CD4-positive, alpha-beta T cell treated with Interferon alpha-2 for 1 hour (primary cell): ENCODE measurements around the gene PASD1.
"Not testable (repeated sequence)": the region's sequence is repeated elsewhere in the genome, so short reads cannot be mapped to it uniquely, and the experiment has no call there.

Experiments used
- DNase-seq, 2 donors: peaks; one replicate each; pipeline ENCODE4 v3.0.0-alpha.2; 2020 to 2022

The PASD1 gene

GRCh38 chrX:151631822-151632221 is 68.3 kb downstream of the PASD1 start:
- no peak for DNase-seq

GRCh38 chrX:151633157-151633556 is 69.7 kb downstream of the PASD1 start:
- DNase-seq: no peak

DNA sequence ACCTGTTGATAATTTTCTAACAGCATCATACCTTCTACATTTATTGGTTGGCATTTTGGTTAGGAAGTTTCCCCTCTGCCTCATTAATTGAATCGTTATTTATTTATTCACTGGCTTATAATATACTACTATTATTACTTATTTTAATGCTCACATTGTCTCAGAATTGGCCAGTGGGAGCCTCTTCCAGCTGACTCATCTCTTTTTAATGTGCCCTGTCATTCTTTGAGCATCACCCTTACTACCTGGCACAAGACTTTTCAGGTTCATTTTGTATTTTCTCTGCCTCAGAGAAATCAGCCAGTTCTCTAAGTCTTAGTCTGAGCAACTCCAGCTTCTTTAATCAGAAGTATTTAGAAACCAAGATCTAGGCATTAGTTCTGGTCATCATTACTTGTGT is 71.5 kb downstream of the PASD1 start:
- DNase-seq: no peak

- no peak for DNase-seq
These were observed 78.1 kb downstream of the PASD1 start for GRCh38 chrX:151641564-151641963.

- DNase-seq: no peak
These were observed 111.8 kb downstream of the PASD1 start for GRCh38 chrX:151675121-151675746.

GRCh38 chrX:151676196-151676595 is 112.7 kb downstream of the PASD1 start:
- no peak for DNase-seq

DNA sequence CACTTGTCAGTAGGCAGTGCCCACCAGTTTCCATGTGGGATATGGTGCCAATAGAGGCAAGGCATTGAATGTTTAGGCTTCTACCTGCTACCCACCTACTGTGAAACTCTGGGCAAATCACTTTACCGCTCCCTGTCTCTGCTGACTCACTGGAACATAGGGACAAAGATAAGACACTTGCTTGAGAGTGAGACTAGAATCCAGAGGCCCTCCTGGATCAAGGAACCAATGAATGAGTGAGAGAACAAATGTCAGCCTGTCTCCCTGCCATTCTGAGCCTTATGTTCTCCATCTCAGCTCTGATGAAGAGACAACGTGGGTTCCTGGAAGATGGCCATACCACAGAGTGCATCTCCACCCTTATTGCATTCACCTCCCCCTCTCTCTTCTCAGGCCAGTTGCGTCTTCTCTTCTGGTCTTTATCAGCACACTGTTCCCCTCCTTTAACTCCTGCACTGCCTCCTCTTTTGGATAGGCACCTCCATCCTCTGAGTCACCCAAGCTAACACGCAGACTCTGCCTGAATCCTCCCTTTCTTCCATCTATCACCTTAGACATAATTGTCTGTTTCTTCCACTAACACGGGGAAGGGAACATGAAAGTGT is 116.4 kb downstream of the PASD1 start:
- DNase-seq: no peak

- peak; percentile 20 to 45 for DNase-seq
These were observed 117.3 kb downstream of the PASD1 start for GRCh38 chrX:151680805-151681204.

DNA sequence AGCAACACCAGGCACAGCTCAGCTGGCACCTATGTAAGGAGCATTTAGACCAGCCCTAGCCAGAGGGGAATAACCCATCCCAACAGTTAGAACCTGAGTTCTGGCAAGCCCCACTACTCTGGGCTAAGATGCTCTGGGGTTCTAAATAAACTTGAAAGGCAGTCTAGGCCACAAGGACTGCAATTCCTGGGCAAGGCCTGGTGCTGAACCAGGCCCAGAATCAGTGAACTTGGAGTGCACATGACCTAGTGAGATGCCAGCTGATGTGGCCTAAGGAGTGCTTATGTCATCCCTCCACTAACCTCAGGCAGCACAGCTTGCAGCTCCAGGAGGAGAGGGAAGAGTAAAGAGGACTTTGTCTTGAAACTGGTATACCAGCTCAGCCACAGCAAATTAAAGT is 124.2 kb downstream of the PASD1 start:
- DNase-seq: no peak

DNA sequence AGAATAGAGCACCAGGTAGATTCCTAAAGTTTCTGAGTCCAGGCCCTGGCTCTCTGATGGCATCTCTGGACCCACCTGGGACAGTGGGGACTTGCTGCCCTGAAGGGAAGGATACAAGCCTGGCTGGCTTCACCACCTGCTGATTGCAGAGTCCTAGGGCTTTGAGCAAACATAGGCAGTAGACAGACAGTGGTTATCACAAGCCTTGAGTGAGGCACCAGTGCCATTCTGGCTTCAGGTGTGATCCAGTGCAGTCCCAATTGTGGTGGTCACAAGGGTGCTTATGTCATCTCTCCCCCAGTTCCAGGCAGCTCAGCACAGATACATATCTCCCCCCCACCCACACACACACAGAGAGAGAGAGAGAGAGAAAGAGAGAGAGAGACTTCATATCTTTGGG is 125.2 kb downstream of the PASD1 start:
- no peak for DNase-seq

DNA sequence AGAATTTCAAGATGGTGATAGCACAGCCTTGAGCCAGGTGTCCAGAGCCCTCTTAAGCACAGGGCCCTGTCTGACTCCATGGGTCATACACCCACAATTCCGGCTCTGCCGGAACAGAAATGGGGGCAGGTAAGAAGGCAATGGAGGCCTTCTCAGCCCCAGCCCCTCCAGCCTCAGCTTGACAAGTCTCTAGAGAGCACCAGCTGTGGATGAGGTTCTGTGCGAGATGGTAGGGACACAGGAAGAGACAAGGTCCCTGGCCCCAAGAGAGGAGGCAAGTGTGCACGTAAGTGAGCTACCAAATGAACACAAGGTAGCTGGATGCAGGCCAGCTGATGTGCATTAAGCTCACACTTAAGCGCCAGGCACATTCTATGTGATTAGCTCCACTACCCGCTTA is 129.3 kb downstream of the PASD1 start:
- DNase-seq: no peak

DNA sequence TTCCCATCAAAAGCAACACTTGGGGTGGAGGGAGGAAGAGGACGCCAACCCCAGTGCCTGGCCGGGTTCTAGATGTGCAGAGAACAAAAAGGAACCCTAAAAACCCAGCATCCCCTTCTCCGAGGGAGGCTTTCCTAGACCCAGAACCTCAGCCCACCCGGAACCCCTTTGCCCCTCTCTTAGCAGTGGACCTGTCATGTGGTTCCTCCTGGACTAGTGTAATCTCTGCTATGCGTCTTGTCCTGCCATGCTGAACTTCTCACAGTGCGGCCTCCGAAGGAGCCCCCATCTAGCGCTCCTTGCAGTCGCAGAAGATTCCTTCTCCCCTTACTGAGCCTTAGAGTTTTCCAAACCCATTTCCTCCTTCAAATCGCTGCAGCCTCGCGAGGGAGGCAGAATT is 130.6 kb downstream of the PASD1 start:
- no peak for DNase-seq

DNA sequence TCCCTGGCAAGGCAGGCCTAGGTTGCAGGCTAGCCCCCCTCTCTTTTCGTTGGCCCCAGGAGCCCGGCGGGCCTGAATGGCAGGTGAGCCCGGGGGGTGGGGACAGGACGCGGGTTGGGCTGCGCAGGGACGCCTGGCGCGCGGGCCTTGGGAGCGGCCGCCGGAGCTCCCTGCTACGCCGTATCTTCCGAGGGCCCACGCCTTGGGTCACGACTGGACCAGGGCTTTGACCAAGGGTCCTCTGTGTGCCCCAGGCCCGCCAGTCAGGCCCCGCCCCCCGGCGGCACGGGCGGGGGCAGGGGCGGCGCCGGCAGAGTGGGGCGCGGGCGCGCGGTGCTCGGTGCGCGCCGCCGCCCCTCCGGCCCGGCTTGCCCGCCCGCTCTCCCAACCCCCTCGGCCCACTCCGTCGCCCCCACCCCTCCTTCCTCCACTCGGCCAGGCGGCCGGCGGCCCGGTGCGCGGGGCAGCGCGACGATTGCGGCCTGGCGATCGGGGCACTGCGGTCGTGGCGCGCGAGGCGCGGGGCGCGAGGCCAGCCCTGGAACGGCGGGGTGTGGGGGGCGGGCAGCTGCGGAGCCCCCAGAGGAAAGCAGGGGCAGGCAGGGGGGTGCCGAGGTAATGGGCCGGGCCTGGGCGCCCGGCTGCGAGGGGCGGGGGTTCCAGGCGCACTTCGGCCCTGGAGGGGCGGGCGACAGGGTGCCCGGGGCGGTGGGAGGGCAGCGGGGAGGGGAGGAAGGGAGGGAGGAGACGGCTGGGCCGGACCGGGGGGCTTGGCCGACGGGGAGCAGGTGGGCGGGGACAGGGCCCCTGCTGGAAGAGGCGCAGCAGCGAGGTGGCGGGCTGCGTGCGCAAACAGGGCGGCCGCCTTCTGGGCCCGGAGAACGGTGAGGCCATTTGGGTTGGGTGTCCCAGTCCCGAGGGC is 131.4 kb downstream of the PASD1 start, which contains the start of gene PRRG3:
TSS of gene PRRG3 (plus strand) at position 798 of the 922 bp plus-strand sequence. CDS start 3,357 bp downstream, outside the sequence.
- DNase-seq: no peak

DNA sequence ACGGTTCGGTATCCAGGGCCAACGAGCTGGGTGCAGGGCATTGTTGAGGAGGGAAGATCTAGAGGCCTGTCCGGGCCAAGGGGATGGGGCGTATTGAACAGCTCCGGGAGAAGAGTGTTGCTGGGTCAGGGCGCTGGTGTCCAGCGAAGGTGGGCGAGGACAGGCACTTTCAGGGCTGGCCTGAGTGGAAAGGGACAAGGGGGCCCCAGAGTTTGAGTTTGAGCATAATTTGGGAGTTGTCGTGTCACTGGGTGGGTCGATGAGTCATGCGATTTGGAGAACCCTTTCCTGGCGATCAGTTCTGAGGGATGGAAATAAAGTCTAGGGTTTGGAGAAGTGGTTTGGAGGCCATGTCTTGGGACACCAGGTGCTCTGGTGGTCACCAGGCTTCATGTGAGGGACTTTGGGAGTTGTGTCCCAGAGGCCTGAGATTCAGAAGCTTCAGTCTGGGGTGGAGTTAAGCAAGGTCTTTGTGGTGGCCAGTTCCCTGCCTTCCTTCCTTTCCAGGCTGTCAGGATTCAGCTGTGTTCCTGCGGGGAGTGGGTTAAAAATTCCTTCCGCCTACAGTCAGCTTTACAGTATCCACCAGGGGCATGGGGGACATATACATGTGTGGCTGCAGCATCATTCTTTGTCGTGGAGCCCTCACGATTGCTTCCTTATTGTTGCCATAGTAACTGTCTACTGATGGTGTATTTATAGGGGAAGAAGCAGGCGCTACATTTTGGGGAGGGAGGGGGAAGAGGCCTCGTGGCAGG is 132.3 kb downstream of the PASD1 start:
- no peak for DNase-seq

DNA sequence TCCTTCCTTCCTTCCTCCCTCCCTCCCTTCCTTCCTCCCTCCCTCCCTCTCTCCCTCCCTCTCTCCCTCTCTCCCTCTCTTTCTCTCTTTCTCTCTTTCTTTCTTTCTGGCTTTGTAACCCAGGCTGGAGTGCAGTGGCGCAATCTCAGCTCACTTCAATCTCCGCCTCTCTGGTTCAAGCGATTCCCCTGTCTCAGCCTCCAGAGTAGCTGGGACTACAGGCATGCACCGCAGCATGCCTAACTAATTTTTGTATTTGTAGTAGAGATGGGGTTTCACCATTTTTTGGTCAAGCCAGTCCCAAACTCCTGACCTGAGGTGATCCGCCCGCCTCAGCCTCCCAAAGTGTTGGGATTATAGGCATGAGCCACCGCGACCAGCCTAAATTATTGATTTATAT is 133.6 kb downstream of the PASD1 start:
- DNase-seq: not testable (repeated sequence)

DNA sequence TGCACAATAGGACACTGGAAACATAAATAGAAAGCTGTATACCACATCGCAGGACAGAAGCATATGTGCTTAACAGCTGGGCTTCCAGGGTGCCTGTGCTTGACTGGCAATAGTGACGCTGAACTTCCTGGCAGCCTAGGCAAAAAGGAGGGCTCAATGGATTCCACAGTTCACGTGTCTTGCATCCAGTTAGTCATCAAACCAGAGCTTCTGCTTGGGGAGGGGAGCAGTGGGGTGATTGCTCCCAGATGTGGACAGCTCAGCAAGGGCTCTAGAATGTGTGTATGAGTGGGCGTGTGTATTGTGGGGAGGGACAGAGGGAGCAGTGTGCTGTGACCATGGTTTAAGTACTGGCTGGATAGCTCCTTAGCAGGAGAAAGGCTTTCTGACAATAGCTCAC is 134.0 kb downstream of the PASD1 start:
- DNase-seq: no peak

DNA sequence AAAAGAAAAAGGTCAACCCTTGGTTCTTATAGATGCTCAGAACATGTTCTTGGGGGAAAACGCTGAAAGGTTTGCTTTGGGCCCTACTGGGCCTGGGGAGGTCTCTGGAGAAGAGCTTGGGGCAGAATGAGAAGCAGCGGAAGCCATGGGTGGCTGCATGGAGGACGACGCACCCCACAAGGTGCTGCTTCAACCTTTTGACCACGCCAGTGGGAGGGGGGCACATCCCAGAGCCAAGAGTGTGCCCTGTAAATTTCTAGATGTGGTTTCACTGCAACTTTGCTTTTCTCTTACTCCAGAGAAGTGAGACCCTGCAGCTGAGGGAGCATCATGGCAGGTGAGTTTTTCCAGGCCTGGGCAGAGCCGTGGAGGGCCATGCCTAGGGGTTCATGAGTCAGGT is 135.0 kb downstream of the PASD1 start:
- DNase-seq: no peak

DNA sequence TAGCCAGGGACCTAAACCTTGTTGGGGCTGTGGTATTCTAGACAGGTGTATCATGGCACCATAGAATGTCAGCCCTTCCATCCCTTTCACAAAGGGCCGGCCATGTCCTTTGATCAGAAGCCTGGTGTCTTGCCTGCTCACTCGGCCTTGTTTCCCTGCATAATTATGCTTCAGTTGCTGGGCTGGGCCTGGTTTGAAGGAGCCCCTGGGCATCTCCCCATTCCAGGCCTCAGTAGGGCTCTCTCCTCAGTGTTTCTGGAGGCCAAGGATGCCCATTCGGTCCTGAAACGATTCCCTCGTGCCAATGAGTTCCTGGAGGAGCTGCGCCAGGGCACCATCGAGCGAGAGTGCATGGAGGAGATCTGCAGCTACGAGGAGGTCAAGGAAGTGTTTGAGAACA is 136.3 kb downstream of the PASD1 start:
- no peak for DNase-seq

- DNase-seq: no peak
These were observed 137.1 kb downstream of the PASD1 start for GRCh38 chrX:151700581-151700980.

DNA sequence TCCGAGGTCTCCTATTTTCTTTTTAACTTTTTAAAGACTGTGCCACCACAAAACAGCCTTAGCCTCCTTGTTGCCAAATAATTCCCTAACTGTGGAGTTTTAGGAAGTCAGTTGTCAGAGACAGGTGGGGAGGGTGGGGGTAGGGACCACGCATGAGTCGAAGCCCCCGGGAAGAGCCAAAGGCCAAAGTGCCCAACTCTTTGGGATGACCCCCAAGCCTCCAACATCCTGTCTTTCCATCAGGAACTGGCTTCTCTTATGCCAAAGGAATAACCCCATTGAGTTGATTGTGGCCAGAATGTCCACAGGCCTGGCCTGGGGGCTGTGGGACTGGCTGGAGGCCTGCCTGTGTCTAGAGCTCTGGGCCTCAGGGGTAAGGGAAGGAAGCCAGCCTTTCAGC is 137.6 kb downstream of the PASD1 start:
- DNase-seq: no peak

DNA sequence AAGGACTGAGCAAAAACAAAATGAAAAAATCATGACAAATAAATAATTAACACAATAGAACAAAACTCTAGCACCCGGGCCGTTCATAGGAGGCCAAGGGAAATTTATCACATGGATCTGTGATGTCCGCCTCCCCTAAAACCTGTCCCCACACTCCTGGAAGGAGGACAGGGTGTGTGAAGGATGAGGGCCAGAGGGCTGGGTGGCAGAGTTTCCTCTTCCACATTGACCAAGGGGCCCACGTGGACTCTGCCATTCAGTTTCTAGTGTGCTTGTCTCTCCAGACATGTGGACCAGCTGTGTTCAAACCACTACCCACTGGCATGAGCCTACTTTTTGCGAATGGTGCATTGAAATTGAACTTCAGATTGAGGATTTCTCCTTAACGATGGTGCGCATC is 138.1 kb downstream of the PASD1 start:
- no peak for DNase-seq

DNA sequence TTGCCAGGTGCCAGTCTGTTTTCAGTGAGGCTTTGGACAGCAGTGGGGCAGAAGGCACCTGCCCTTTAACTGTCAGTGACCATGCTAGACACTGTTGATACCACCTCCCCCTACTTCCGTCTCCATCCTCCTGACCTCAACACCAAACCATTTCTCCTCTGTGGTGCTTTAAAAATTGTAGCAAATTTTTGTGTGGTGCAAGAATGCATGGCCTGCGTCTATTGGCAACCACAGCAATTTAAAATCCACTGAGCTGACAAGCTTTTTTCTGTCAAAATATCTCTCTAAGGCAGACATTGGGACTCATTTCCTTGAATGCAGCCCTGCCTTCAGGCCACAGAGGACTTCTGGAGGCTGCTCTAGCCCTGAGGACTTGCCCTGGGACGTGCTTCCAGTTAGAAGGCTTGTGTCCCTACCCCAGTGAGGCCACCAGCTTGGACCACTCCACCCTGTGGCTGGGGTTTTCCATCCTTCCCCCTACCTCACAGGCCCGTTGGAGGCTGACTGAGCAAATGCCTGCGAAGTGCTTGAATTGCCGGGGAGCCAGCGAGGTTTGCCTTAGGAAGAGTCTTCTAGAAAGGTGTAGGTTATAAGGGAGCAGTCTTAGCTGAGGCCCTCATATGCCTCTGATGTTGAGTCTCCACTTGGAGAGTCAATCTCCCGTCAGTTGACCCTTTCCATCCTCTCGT is 138.7 kb downstream of the PASD1 start:
- DNase-seq: no peak
